Fibroblast of villous mesenchyme (primary cell): ENCODE measurements around the gene NNMT. TPM values are rescaled to one million over a fixed set of nuclear protein-coding genes. Genes with fewer than 3 reads are reported as not detected.

Experiments
- DNase-seq: peaks from one replicate; pipeline ENCODE4 v3.0.0-alpha.2; 2010; ENCODE audit warnings: low read depth
- H3K4me3 ChIP-seq: 2 replicates; pipeline ENCODE4 v1.5.1; 2011; ENCODE audit warnings: low read depth, mild to moderate bottlenecking, low read length
- CTCF ChIP-seq: IDR thresholded peaks from 2 replicates; pipeline ENCODE4 v1.5.1; 2012; ENCODE audit warnings: low read depth, mild to moderate bottlenecking, low read length; ENCODE audit not compliant: insufficient read depth
- total RNA-seq: library from RNA; depleted of rRNA; stranded (reverse); fragments of >200 nt; gene quantifications from 2 replicates; pipeline ENCODE4 v1.2.3, GENCODE V29; 2012

The NNMT gene
- total RNA-seq, 1 donor: 505 TPM

GRCh38 chr11:114271316-114271715 is 24.9 kb upstream of the NNMT start:
- no peak for TF ChIP-seq CTCF

DNA sequence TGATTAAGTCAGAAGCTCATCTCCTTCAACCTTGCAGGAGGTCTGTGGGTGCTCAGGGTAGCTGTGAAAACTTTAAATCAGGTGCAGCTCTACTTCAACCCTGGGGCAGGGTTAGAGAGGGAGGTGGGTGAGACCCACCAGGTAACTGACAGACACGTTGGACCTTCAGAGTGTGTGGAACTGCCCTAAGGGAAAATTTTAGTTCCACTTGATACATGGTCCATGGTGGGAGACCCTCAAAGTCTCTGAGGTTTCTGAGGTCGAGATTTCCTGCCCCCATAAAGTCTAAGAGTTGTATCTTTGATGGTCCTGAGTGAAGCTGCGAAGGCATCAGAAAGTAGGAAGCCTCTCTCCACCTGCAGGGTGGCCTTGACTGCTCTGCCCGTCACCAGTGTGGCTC is 23.9 kb upstream of the NNMT start:
- DNase-seq: no peak
- TF ChIP-seq CTCF: no peak
- no peak overlapping the region for H3K4me3 ChIP-seq

More at GRCh38 chr11:114271316-114271715, 24.9 kb upstream of the NNMT start:
- no peak overlapping the region for H3K4me3 ChIP-seq
- DNase-seq: no peak

DNA sequence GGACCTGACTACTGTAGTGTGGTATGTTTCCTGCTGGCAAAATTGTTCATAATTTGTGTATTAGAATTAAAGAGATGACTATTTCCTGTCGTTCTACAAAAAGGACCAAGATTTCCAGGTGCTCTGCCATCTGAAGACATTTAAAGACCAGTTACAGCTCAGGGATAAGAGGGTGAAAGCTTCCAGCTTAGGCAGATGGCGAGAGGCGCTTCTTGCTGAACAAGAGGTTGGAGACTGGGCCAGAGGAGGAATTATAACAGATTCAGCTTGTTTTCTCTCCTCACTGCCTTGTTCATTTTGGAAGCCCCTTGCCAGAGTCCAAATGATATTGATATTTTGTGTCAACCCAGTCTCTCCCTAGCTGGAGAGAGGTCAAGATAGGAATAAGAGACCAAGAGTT is 23.1 kb upstream of the NNMT start:
- no peak for TF ChIP-seq CTCF
- DNase-seq: no peak
- H3K4me3 ChIP-seq: no peak overlapping the region

- no peak for TF ChIP-seq CTCF
Measured at GRCh38 chr11:114273890-114274635, 22.1 kb upstream of the NNMT start.

DNA sequence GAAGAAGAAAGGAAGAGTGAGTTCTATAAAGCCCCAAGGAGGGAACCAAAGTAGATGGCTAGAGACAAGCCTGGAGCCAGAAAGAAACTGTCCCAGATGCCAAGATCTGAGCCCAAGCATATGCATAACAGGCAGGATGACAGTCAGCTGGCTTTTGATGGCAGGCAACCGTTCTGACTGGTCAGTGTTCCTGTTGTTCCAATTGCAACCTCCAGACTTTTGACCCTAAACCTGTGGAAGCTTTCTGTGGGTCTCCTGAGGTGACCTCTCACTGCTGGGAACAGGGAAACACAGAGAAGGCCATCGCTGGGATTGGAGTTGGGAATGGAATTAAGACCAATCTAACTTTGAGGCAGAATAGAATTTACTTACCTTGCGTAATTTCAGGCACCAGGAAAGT is 21.6 kb upstream of the NNMT start:
- no peak for TF ChIP-seq CTCF
- no peak for DNase-seq
- no peak overlapping the region for H3K4me3 ChIP-seq

More at GRCh38 chr11:114273890-114274635, 22.1 kb upstream of the NNMT start:
- no peak overlapping the region for H3K4me3 ChIP-seq
- no peak for DNase-seq

- H3K4me3 ChIP-seq: no peak overlapping the region
- TF ChIP-seq CTCF: no peak
- DNase-seq: no peak
Measured at GRCh38 chr11:114275280-114275679, 20.9 kb upstream of the NNMT start.

GRCh38 chr11:114276077-114276476 is 20.1 kb upstream of the NNMT start:
- H3K4me3 ChIP-seq: no peak overlapping the region
- no peak for DNase-seq
- TF ChIP-seq CTCF: no peak
